Peyer's patch (tissue), 4 donors: Measurements from ENCODE around the gene LAMB3. TPM values are rescaled to one million over a fixed set of nuclear protein-coding genes. Genes with fewer than 3 reads are reported as not detected.

Source experiments
- DNase-seq, 3 donors: peaks; one replicate each; pipeline ENCODE4 v3.0.0-alpha.2; 2017 to 2019
- H3K27ac ChIP-seq, 4 donors: fragments of 200-600 bp; sonication (generic); one replicate each; pipeline ENCODE4 v1.5.1; 2016 to 2019
- H3K27me3 ChIP-seq, 2 donors: fragments of 200-600 bp; sonication (generic); one replicate each; pipeline ENCODE4 v1.5.1; 2019
- H3K36me3 ChIP-seq, 3 donors: fragments of 200-600 bp; sonication (generic); one replicate each; pipeline ENCODE4 v1.5.1; 2016 to 2019
- H3K4me1 ChIP-seq, 4 donors: fragments of 200-600 bp; sonication (generic); one replicate each; pipeline ENCODE4 v1.5.1; 2016 to 2019
- H3K4me3 ChIP-seq, 4 donors: fragments of 200-600 bp; sonication (generic); 1 replicate in 3 of 4; 2 replicates in 1 of 4; pipeline ENCODE4 v1.5.1; 2016 to 2019; ENCODE audit warnings: mild to moderate bottlenecking in 1 of 4
- H3K9me3 ChIP-seq, 4 donors: fragments of 200-600 bp; sonication (generic); one replicate each; pipeline ENCODE4 v1.5.1; 2016 to 2019; ENCODE audit warnings: mild to moderate bottlenecking in 1 of 4
- CTCF ChIP-seq, 6 experiments: fragments of 450-650 bp in 4 of 6; fragments of 200-600 bp in 2 of 6; sonication (generic) in 1 of 6; IDR thresholded peaks; one replicate each; pipeline ENCODE4 v1.5.1; 2017 to 2019; ENCODE audit warnings: antibody characterized with exemption in 6 of 6, mild to moderate bottlenecking in 3 of 6, moderate library complexity in 1 of 6
- POLR2A ChIP-seq, 2 donors: fragments of 450-650 bp; IDR thresholded peaks; one replicate each; pipeline ENCODE4 v1.5.1; 2017; ENCODE audit warnings: antibody characterized with exemption in 2 of 2, mild to moderate bottlenecking in 2 of 2, moderate library complexity in 2 of 2
- total RNA-seq, 4 donors: library from RNA; depleted of rRNA; stranded (reverse); fragments of >200 nt; gene quantifications; one replicate each; pipeline ENCODE4 v1.1.0, GENCODE V29; 2016

LAMB3 gene
- total RNA-seq, 4 donors from 2014 or later, result 9.1 to 109 (median 104) TPM

GRCh38 chr1:209653915-209654351 lies 1.7 kb upstream of the LAMB3 start:
- peak in 2 of 3 donors; percentile 60 to 67 for DNase-seq
- Histone ChIP-seq H3K9me3 (no peaks in the 10 kb centered on the region), H3K4me1 (peaks cover 0 to 79% (median 2%) of the 10 kb centered on the region in 4 donors), H3K36me3 (no peaks in the 10 kb centered on the region), H3K4me3 (peak overlapping the region in 2 of 4 donors; percentile 7 to 25), H3K27me3 (no peaks in the 10 kb centered on the region), H3K27ac (peak overlapping the region in 3 of 4 donors; percentile 76 to 93 (median 90))
- TF ChIP-seq CTCF (IDR thresholded peaks at IDR 0.05), result no peak
- peak in 1 of 2 donors; percentile 72 for TF ChIP-seq POLR2A (IDR thresholded peaks at IDR 0.05)

DNA sequence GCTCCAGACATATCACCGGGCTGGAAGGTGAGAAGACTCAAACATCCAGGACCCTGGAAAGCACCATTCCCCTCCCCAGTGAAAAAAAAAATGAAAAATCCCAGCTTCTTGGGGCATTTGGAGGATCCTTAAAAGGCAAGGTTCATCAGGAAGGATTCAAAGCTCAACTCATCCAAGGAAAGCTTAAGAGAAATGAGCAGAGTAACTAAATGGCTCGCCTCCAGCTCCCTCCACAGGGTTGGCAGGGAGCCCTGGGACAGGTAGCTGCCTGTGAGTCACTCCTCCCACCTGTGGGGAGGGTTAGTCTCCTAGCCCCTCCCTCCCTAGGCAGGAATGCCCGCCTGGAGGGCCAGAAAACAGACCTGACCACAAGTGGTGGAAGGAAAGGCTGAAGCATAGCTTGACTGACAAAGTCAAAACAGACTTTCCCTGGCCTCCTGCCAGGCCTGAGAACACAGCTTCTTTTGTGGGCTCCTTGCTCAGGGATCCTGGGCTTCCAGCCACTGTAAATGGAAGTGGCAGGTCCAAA lies 712 bp upstream of the LAMB3 start:
- Histone ChIP-seq H3K4me3 (peak overlapping the region in 2 of 4 donors; percentile 39 to 52), H3K9me3 (no peaks in the 10 kb centered on the region), H3K36me3 (no peaks in the 10 kb centered on the region), H3K4me1 (peaks cover 0 to 81% (median 2%) of the 10 kb centered on the region in 4 donors), H3K27ac (peak overlapping the region in 3 of 4 donors; percentile 76 to 93 (median 90)), H3K27me3 (no peaks in the 10 kb centered on the region)
- peak in 2 of 3 donors; percentile 90 to 93 for DNase-seq
- TF ChIP-seq POLR2A (IDR thresholded peaks at IDR 0.05) (peak; percentile 62 to 89), CTCF (IDR thresholded peaks at IDR 0.05) (no peak)

DNA sequence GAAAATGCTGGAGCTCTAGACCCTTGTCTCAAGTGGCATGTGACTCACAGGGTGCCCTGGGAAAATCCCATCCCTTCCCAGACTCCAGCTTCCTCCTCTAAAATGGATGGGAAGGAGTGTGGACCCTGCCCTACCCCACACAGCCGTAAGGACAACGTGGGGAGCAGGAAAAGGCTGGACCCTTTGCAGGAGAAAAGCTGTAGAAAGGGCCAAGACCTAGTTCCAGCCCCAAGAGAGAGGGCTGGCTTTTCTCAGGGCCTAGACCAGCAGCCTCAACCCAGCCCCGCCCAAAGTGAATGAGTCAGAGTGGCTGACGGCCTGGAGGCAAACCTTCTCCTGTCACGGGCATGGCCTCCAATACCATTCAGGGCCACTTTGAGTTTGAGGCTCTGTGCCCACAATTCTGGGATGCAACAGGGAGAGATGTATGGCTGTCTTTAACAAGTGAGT lies 1.1 kb downstream of the LAMB3 start:
- Histone ChIP-seq H3K36me3 (no peaks in the 10 kb centered on the region), H3K4me1 (peaks cover 0 to 68% (median 2%) of the 10 kb centered on the region in 4 donors), H3K4me3 (peak overlapping the region in 2 of 4 donors; percentile 39 to 52), H3K27me3 (no peaks in the 10 kb centered on the region), H3K9me3 (no peaks in the 10 kb centered on the region), H3K27ac (peak overlapping the region in 3 of 4 donors; percentile 76 to 93 (median 90))
- TF ChIP-seq POLR2A (IDR thresholded peaks at IDR 0.05), result peak in 1 of 2 donors; percentile 69
- TF ChIP-seq CTCF (IDR thresholded peaks at IDR 0.05), result no peak
- peak in 2 of 3 donors; percentile 84 to 87 for DNase-seq

DNA sequence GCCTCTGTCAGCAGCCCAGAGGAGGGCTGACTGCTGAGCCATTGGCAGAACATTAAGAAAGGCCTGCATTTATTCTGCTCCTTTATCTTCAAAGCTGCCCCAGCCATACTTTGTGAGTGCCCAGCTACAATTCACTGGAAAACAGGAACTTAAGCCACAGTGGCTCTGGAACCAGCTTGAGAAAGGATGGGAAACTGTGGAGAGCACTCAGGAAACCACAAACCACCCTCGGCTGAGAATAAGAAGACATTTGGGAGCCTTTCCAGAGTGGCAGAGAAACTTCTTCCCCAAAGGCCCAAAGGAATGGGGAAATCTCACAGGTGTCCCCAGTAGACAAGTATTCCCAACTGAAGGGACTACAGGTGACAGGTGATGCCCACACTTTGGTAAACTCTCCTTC lies 1.8 kb downstream of the LAMB3 start:
- Histone ChIP-seq H3K36me3 (no peaks in the 10 kb centered on the region), H3K4me3 (peak overlapping the region in 2 of 4 donors; percentile 39 to 52), H3K4me1 (peaks cover 0 to 71% (median 2%) of the 10 kb centered on the region in 4 donors), H3K27me3 (no peaks in the 10 kb centered on the region), H3K9me3 (no peaks in the 10 kb centered on the region), H3K27ac (peak overlapping the region in 3 of 4 donors; percentile 76 to 93 (median 90))
- no peak for DNase-seq
- TF ChIP-seq POLR2A (IDR thresholded peaks at IDR 0.05), result no peak

DNA sequence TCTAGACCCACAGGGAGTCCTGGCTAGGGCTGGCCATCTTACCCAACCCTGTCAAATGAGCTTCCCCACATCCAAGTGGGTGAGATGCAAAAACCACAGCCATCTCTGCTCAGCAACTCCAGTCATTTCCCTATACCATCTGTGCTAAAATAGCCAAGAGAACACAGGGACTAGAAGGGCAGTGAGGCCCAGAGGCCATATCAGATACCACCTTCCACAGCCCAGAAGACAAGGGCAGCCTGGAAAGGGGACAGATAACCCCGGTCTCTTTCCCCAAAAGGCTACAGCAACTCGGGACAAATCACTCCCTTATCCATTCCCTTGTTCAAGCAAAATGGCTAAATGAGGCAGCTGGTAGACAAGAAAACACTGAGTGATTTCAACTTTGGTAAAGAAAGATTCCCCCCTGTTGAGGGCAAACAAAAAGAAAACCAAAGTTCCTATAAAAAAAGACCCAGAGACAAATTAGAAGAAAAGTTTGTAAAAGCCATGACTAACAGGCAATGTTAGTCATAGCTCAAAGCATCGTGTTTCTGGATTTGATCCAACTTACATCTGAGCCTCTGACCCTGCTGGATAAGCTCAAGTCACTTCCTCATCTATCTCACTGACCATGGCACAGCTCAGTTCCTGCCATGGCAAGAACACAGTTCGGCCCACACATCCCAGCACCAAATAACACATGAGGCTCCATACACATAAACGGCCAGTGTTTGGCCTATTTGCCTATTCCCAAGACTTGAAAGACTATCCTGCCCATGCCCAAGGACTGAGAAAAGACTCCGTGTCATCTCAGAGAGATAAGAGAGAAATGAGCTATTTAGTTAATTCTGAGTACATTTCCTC lies 3.1 kb downstream of the LAMB3 start:
- no peaks in the 10 kb centered on the region for H3K9me3 ChIP-seq
- H3K27ac ChIP-seq, result peak overlapping the region in 3 of 4 donors; percentile 42 to 93 (median 72)
- peaks cover 0 to 73% (median 2%) of the 10 kb centered on the region in 4 donors for H3K4me1 ChIP-seq
- no peaks in the 10 kb centered on the region for H3K36me3 ChIP-seq
- TF ChIP-seq CTCF (IDR thresholded peaks at IDR 0.05) (no peak), POLR2A (IDR thresholded peaks at IDR 0.05) (peak in 1 of 2 donors; percentile 51)
- H3K4me3 ChIP-seq, result no peak overlapping the region
- H3K27me3 ChIP-seq, result no peaks in the 10 kb centered on the region
- DNase-seq, result peak in 1 of 3 donors; percentile 59

DNA sequence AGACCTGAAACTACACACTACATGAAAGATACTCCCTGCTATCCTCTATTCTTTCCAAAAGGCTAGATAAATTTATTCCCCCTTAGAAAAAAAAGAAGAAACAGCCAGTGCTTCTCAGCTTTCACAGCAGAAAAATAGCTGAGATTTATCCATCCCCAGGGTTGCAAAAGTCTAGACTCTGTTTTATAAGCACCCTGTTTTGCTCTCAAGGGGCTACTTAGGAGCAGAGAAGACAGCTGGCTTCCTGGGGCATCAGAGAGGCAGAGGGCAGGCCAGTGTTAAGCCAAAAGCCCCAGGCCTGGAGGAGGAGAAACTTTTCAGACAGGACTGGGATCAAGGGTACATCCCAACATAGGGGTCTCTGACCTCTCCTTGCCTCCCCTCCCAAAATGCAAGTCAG lies 3.9 kb downstream of the LAMB3 start:
- H3K4me3 ChIP-seq, result no peak overlapping the region
- no peak for DNase-seq
- no peaks in the 10 kb centered on the region for H3K27me3 ChIP-seq
- no peak overlapping the region for H3K27ac ChIP-seq
- H3K36me3 ChIP-seq, result no peaks in the 10 kb centered on the region
- H3K4me1 ChIP-seq, result peaks cover 0 to 75% (median 2%) of the 10 kb centered on the region in 4 donors
- H3K9me3 ChIP-seq, result no peaks in the 10 kb centered on the region
- TF ChIP-seq POLR2A (IDR thresholded peaks at IDR 0.05), result no peak
- no peak for TF ChIP-seq CTCF (IDR thresholded peaks at IDR 0.05)
